Right lobe of liver (tissue), 4 donors: ENCODE results near the gene CLRN2.

Source experiments
- CTCF ChIP-seq, 4 donors: fragments of 200-600 bp in 3 of 4; fragments of 450-650 bp in 1 of 4; IDR thresholded peaks; one replicate each; pipeline versions ENCODE4 v1.5.1 to v1.8.0; 2016 to 2022; ENCODE audit warnings: antibody characterized with exemption in 4 of 4, mild to moderate bottlenecking in 2 of 4
- POLR2A ChIP-seq: fragments of 450-650 bp; IDR thresholded peaks from one replicate; pipeline ENCODE4 v1.6.1; 2017; ENCODE audit warnings: antibody characterized with exemption, mild to moderate bottlenecking
- donor health status: DM: no; HTN: no; CAD: no.
- donor health status: DM: no; HTN: no; CAD: no.
- donor health status: DM: no; HTN: yes; CAD: no.

- TF ChIP-seq CTCF (IDR thresholded peaks at IDR 0.05) (no peak), POLR2A (no peak)
These were observed 29.9 kb downstream of the CLRN2 start for GRCh38 chr4:17544831-17545234.
